ENCODE results near the gene ANO9. TPM values are rescaled to one million over a fixed set of nuclear protein-coding genes. Genes with fewer than 3 reads are reported as not detected.

ANO9 gene, protein sequence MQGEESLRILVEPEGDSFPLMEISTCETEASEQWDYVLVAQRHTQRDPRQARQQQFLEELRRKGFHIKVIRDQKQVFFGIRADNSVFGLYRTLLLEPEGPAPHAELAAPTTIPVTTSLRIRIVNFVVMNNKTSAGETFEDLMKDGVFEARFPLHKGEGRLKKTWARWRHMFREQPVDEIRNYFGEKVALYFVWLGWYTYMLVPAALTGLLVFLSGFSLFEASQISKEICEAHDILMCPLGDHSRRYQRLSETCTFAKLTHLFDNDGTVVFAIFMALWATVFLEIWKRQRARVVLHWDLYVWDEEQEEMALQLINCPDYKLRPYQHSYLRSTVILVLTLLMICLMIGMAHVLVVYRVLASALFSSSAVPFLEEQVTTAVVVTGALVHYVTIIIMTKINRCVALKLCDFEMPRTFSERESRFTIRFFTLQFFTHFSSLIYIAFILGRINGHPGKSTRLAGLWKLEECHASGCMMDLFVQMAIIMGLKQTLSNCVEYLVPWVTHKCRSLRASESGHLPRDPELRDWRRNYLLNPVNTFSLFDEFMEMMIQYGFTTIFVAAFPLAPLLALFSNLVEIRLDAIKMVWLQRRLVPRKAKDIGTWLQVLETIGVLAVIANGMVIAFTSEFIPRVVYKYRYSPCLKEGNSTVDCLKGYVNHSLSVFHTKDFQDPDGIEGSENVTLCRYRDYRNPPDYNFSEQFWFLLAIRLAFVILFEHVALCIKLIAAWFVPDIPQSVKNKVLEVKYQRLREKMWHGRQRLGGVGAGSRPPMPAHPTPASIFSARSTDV
- polyA plus RNA-seq (2013, experiment 1 of 2), result not detected
- polyA plus RNA-seq (2013, experiment 2 of 2), result 0.01 TPM

DNA sequence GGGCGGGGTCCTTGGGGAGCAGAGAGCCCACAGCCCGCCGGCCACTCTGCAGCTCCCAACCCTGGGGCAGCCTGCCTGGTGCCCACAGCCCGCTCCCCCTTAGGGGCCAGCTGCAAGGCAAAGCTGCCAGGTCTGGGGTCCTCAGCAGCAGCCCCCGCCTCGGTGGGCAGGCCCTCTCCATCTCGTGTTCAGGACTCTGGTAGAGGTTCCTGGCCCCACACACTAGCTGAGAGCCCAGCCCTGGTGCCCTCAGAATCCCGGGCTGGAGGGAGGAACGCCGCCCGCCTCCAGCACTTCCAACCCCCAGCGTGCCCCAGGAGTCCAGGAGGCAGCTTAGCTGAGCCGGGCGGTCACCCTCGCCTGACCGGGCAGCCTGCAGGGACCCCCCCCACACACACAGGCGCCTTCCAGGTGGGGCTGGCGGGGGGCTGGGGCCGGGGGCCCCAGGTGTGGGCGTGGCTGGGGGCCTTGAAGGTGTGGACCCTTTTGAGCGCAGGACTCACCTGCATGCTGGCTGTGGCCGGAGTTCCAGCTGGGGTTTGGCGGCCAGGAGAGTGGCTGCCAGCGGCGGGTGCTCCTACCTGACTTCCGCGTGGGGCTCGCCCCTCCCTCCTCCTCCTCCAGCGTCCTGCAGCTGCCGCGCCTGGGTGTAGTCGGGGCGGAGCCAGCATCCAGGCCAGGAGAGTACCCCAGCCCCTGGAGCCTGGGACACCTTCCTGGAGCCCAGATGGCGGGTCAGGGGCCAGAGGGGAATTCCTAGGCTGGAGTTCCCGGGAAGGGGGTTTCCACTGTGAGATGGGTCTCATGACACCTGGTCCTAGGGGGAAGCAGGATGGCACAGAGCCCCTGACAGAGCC is at the start of gene ANO9:
Gene ANO9 (minus strand): TSS at position 594 of the 857 bp plus-strand sequence. CDS start 85 bp downstream, at position 509.
- H2BK15ac ChIP-seq (ENCODE audit: low read depth, poor library complexity, severe bottlenecking), result no peak within 1 kb of the TSS
- no peak within 1 kb of the TSS for H2AK5ac ChIP-seq (ENCODE audit: low read length, severe bottlenecking)
- no peaks in the 10 kb centered on the region for H3K9me3 ChIP-seq (ENCODE audit: control insufficient read depth, low read length)
- H3K4me3 ChIP-seq (ENCODE audit: insufficient read depth in 1 of 2, low read depth in 1 of 2, low read length in 2 of 2), result no peak within 1 kb of the TSS
- H4K91ac ChIP-seq (ENCODE audit: low read length), result no peak within 1 kb of the TSS
- H3K27ac ChIP-seq (ENCODE audit: low read length, poor library complexity, severe bottlenecking), result no peak within 1 kb of the TSS
- H3K18ac ChIP-seq (ENCODE audit: low read depth in 1 of 2, low read length in 2 of 2), result no peak within 1 kb of the TSS
- H3K23ac ChIP-seq (ENCODE audit: low read length in 2 of 2), result no peak within 1 kb of the TSS
- no peak within 1 kb of the TSS for H3K9ac ChIP-seq (ENCODE audit: low read length)
- peak within 1 kb of the TSS in 1 of 2 experiments; percentile 2 for H2BK12ac ChIP-seq (ENCODE audit: low read length in 2 of 2)
- no peak within 1 kb of the TSS for H2BK5ac ChIP-seq (ENCODE audit: low read depth, low read length, poor library complexity, severe bottlenecking)
- H3K4ac ChIP-seq (ENCODE audit: low read depth in 1 of 2, low read length in 2 of 2), result no peak within 1 kb of the TSS
- H3K36me3 ChIP-seq (ENCODE audit: control insufficient read depth in 1 of 2, insufficient read depth in 2 of 2, low read depth in 1 of 2, low read length in 2 of 2), result no peaks in the 10 kb centered on the region
- H3K4me1 ChIP-seq (ENCODE audit: control insufficient read depth, insufficient read depth, low read depth, low read length), result peaks cover 26% of the 10 kb centered on the region
- peak; percentile 53 for DNase-seq
- peak within 1 kb of the TSS; percentile 30 for H3K4me2 ChIP-seq (ENCODE audit: low read length, poor library complexity, severe bottlenecking)
- no peak within 1 kb of the TSS for H2BK120ac ChIP-seq (ENCODE audit: low read depth, low read length)
- peaks cover 0 to 44% of the 10 kb centered on the region in 2 experiments for H3K27me3 ChIP-seq (ENCODE audit: control insufficient read depth in 1 of 2, insufficient read depth in 1 of 2, low read length in 2 of 2)
- no peaks in the 10 kb centered on the region for H3K79me1 ChIP-seq (replicated peaks; ENCODE audit: low read length, poor library complexity, severe bottlenecking)
- WGBS, result 32% methylated on average over 24 of the region's 35 CpGs
- H3K14ac ChIP-seq (ENCODE audit: low read length in 2 of 2), result no peak within 1 kb of the TSS
- no peak within 1 kb of the TSS for H4K8ac ChIP-seq (ENCODE audit: low read length)
- H2AFZ ChIP-seq (ENCODE audit: low read depth, low read length), result no peak within 1 kb of the TSS

GRCh38 chr11:491358-491757 is 49.5 kb upstream of the ANO9 start:
- H3K27ac ChIP-seq (ENCODE audit: low read length, poor library complexity, severe bottlenecking), result no peak overlapping the region
- no peak overlapping the region for H4K8ac ChIP-seq (ENCODE audit: low read length)
- no peak overlapping the region for H3K4me2 ChIP-seq (ENCODE audit: low read length, poor library complexity, severe bottlenecking)
- H3K27me3 ChIP-seq (ENCODE audit: control insufficient read depth in 1 of 2, insufficient read depth in 1 of 2, low read length in 2 of 2), result no peaks in the 10 kb centered on the region
- no peak overlapping the region for H2AFZ ChIP-seq (ENCODE audit: low read depth, low read length)
- H3K4me3 ChIP-seq (ENCODE audit: insufficient read depth in 1 of 2, low read depth in 1 of 2, low read length in 2 of 2), result no peak overlapping the region
- no peak overlapping the region for H3K18ac ChIP-seq (ENCODE audit: low read depth in 1 of 2, low read length in 2 of 2)
- no peaks in the 10 kb centered on the region for H3K9me3 ChIP-seq (ENCODE audit: control insufficient read depth, low read length)
- 83% methylated on average over 5 of the region's 7 CpGs for WGBS
- no peak overlapping the region for H2BK15ac ChIP-seq (ENCODE audit: low read depth, poor library complexity, severe bottlenecking)
- H2AK5ac ChIP-seq (ENCODE audit: low read length, severe bottlenecking), result no peak overlapping the region
- no peak overlapping the region for H4K91ac ChIP-seq (ENCODE audit: low read length)
- H2BK12ac ChIP-seq (ENCODE audit: low read length in 2 of 2), result no peak overlapping the region
- no peak overlapping the region for H2BK120ac ChIP-seq (ENCODE audit: low read depth, low read length)
- no peak overlapping the region for H3K23ac ChIP-seq (ENCODE audit: low read length in 2 of 2)
- peaks cover 48 to 79% of the 10 kb centered on the region in 2 experiments for H3K36me3 ChIP-seq (ENCODE audit: control insufficient read depth in 1 of 2, insufficient read depth in 2 of 2, low read depth in 1 of 2, low read length in 2 of 2)
- H3K79me1 ChIP-seq (replicated peaks; ENCODE audit: low read length, poor library complexity, severe bottlenecking), result peaks cover 17% of the 10 kb centered on the region
- H2BK5ac ChIP-seq (ENCODE audit: low read depth, low read length, poor library complexity, severe bottlenecking), result no peak overlapping the region
- peaks cover 16% of the 10 kb centered on the region for H3K4me1 ChIP-seq (ENCODE audit: control insufficient read depth, insufficient read depth, low read depth, low read length)
- no peak overlapping the region for H3K9ac ChIP-seq (ENCODE audit: low read length)
- no peak overlapping the region for H3K4ac ChIP-seq (ENCODE audit: low read depth in 1 of 2, low read length in 2 of 2)
- H3K14ac ChIP-seq (ENCODE audit: low read length in 2 of 2), result no peak overlapping the region
- no peak for DNase-seq

GRCh38 chr11:490930-491260 is 49.1 kb upstream of the ANO9 start:
- H2AK5ac ChIP-seq (ENCODE audit: low read length, severe bottlenecking), result no peak overlapping the region
- H2BK15ac ChIP-seq (ENCODE audit: low read depth, poor library complexity, severe bottlenecking), result no peak overlapping the region
- no peak overlapping the region for H3K27ac ChIP-seq (ENCODE audit: low read length, poor library complexity, severe bottlenecking)
- no peak overlapping the region for H3K4ac ChIP-seq (ENCODE audit: low read depth in 1 of 2, low read length in 2 of 2)
- DNase-seq, result no peak
- peaks cover 18% of the 10 kb centered on the region for H3K4me1 ChIP-seq (ENCODE audit: control insufficient read depth, insufficient read depth, low read depth, low read length)
- H3K9ac ChIP-seq (ENCODE audit: low read length), result no peak overlapping the region
- H3K79me1 ChIP-seq (replicated peaks; ENCODE audit: low read length, poor library complexity, severe bottlenecking), result peaks cover 20% of the 10 kb centered on the region
- no peak overlapping the region for H3K4me3 ChIP-seq (ENCODE audit: insufficient read depth in 1 of 2, low read depth in 1 of 2, low read length in 2 of 2)
- H2AFZ ChIP-seq (ENCODE audit: low read depth, low read length), result no peak overlapping the region
- H3K36me3 ChIP-seq (ENCODE audit: control insufficient read depth in 1 of 2, insufficient read depth in 2 of 2, low read depth in 1 of 2, low read length in 2 of 2), result peaks cover 44 to 81% of the 10 kb centered on the region in 2 experiments
- no peak overlapping the region for H3K18ac ChIP-seq (ENCODE audit: low read depth in 1 of 2, low read length in 2 of 2)
- no peak overlapping the region for H4K91ac ChIP-seq (ENCODE audit: low read length)
- no peak overlapping the region for H3K4me2 ChIP-seq (ENCODE audit: low read length, poor library complexity, severe bottlenecking)
- no peak overlapping the region for H2BK5ac ChIP-seq (ENCODE audit: low read depth, low read length, poor library complexity, severe bottlenecking)
- H2BK120ac ChIP-seq (ENCODE audit: low read depth, low read length), result no peak overlapping the region
- no peak overlapping the region for H4K8ac ChIP-seq (ENCODE audit: low read length)
- 93% methylated on average over 15 of the region's 15 CpGs for WGBS
- no peaks in the 10 kb centered on the region for H3K27me3 ChIP-seq (ENCODE audit: control insufficient read depth in 1 of 2, insufficient read depth in 1 of 2, low read length in 2 of 2)
- no peaks in the 10 kb centered on the region for H3K9me3 ChIP-seq (ENCODE audit: control insufficient read depth, low read length)
- no peak overlapping the region for H3K14ac ChIP-seq (ENCODE audit: low read length in 2 of 2)
- H3K23ac ChIP-seq (ENCODE audit: low read length in 2 of 2), result no peak overlapping the region
- H2BK12ac ChIP-seq (ENCODE audit: low read length in 2 of 2), result no peak overlapping the region

Measured in mesenchymal stem cell (in vitro differentiated cells and primary cell).